Measurements from ENCODE around the gene MAP1LC3C.
A peak's percentile ranks its signal among the peaks of the same experiment; 100 is the strongest.

The MAP1LC3C gene

GRCh38 chr1:241999026-241999425 is at the start of gene MAP1LC3C:
Gene MAP1LC3C (minus strand): TSS chr1:241999098. CDS start chr1:241999008, 90 bp downstream.
- Histone ChIP-seq H3K4me3 (IDR thresholded peaks at IDR 0.05; ENCODE audit: insufficient read depth, low read depth, low read length) (no peak within 1 kb of the TSS), H3K4me2 (no peak within 1 kb of the TSS)
- TF ChIP-seq, protein P1, sequence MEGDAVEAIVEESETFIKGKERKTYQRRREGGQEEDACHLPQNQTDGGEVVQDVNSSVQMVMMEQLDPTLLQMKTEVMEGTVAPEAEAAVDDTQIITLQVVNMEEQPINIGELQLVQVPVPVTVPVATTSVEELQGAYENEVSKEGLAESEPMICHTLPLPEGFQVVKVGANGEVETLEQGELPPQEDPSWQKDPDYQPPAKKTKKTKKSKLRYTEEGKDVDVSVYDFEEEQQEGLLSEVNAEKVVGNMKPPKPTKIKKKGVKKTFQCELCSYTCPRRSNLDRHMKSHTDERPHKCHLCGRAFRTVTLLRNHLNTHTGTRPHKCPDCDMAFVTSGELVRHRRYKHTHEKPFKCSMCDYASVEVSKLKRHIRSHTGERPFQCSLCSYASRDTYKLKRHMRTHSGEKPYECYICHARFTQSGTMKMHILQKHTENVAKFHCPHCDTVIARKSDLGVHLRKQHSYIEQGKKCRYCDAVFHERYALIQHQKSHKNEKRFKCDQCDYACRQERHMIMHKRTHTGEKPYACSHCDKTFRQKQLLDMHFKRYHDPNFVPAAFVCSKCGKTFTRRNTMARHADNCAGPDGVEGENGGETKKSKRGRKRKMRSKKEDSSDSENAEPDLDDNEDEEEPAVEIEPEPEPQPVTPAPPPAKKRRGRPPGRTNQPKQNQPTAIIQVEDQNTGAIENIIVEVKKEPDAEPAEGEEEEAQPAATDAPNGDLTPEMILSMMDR (conservative IDR thresholded peaks at IDR 0.05; ENCODE audit: low read depth, low read length), result no peak

GRCh38 chr1:242043165-242043564 is 44.3 kb upstream of the MAP1LC3C start:
- Histone ChIP-seq H3K4me2 (no peak overlapping the region), H3K79me2 (ENCODE audit: insufficient read depth, low read depth) (no peaks in the 10 kb centered on the region), H4K20me1 (ENCODE audit: insufficient read depth) (no peaks in the 10 kb centered on the region), H3K9ac (no peak overlapping the region), H3K27ac (no peak overlapping the region), H2AFZ (ENCODE audit: low read depth) (no peak overlapping the region), H3K27me3 (ENCODE audit: insufficient read depth, low read depth) (no peaks in the 10 kb centered on the region; the same call in 1 of the 2 replicates), H3K4me3 (IDR thresholded peaks at IDR 0.05; ENCODE audit: insufficient read depth, low read depth, low read length) (no peak overlapping the region), H3K36me3 (ENCODE audit: insufficient read depth) (no peaks in the 10 kb centered on the region), H3K4me1 (ENCODE audit: low read depth, poor library complexity, severe bottlenecking) (no peaks in the 10 kb centered on the region)
- TF ChIP-seq, protein P1 (conservative IDR thresholded peaks at IDR 0.05; ENCODE audit: low read depth, low read length), result no peak

More at GRCh38 chr1:241999026-241999425, at the start of gene MAP1LC3C:
- no peaks in the 10 kb centered on the region for H4K20me1 ChIP-seq (ENCODE audit: insufficient read depth)
- H3K4me1 ChIP-seq (ENCODE audit: low read depth, poor library complexity, severe bottlenecking), result no peaks in the 10 kb centered on the region
- no peak within 1 kb of the TSS for H3K27ac ChIP-seq
- no peak within 1 kb of the TSS for H3K9ac ChIP-seq
- H3K36me3 ChIP-seq (ENCODE audit: insufficient read depth), result no peaks in the 10 kb centered on the region
- H3K27me3 ChIP-seq (ENCODE audit: insufficient read depth, low read depth), result no peaks in the 10 kb centered on the region
- H3K79me2 ChIP-seq (ENCODE audit: insufficient read depth, low read depth), result no peaks in the 10 kb centered on the region
- peak within 1 kb of the TSS; percentile 36; the same call in 1 of the 2 replicates for H2AFZ ChIP-seq (ENCODE audit: low read depth)

- no peak overlapping the region for H2AFZ ChIP-seq (ENCODE audit: low read depth)
- no peaks in the 10 kb centered on the region for H3K27me3 ChIP-seq (ENCODE audit: insufficient read depth, low read depth)
- H3K79me2 ChIP-seq (ENCODE audit: insufficient read depth, low read depth), result no peaks in the 10 kb centered on the region
- no peak overlapping the region for H3K9ac ChIP-seq
- H3K36me3 ChIP-seq (ENCODE audit: insufficient read depth), result no peaks in the 10 kb centered on the region
- H3K4me1 ChIP-seq (ENCODE audit: low read depth, poor library complexity, severe bottlenecking), result no peaks in the 10 kb centered on the region
- TF ChIP-seq, protein P1 (conservative IDR thresholded peaks at IDR 0.05; ENCODE audit: low read depth, low read length), result no peak
- no peak overlapping the region for H3K27ac ChIP-seq
- no peak overlapping the region for H3K4me2 ChIP-seq
- H4K20me1 ChIP-seq (ENCODE audit: insufficient read depth), result no peaks in the 10 kb centered on the region
- no peak overlapping the region for H3K4me3 ChIP-seq (IDR thresholded peaks at IDR 0.05; ENCODE audit: insufficient read depth, low read depth, low read length)
Measured at GRCh38 chr1:242034392-242034791, 35.5 kb upstream of the MAP1LC3C start.

DNA sequence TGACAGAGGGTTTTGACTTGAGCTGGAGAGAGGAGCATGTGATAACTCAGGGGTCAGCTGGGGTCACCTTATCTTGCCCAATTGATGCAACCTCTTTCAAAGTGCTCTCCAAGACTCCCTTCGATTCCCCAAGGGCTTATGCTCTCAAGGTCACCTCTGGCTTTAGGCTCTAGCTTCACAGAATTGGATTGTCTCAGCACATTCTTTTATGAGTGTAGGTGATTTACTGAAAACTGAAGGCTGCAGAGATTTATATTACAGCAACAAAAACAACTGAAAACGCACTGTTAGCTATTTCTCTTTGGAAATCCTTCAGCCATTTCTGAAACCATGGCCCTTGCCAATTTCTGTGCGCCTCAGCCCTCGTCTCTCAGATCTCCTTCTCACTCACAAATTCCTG is 34.5 kb upstream of the MAP1LC3C start:
- Histone ChIP-seq H3K4me1 (ENCODE audit: low read depth, poor library complexity, severe bottlenecking) (no peaks in the 10 kb centered on the region), H3K27ac (no peak overlapping the region), H3K79me2 (ENCODE audit: insufficient read depth, low read depth) (no peaks in the 10 kb centered on the region), H3K4me3 (IDR thresholded peaks at IDR 0.05; ENCODE audit: insufficient read depth, low read depth, low read length) (no peak overlapping the region), H4K20me1 (ENCODE audit: insufficient read depth) (no peaks in the 10 kb centered on the region), H3K9ac (no peak overlapping the region), H3K4me2 (no peak overlapping the region), H2AFZ (ENCODE audit: low read depth) (no peak overlapping the region), H3K36me3 (ENCODE audit: insufficient read depth) (no peaks in the 10 kb centered on the region), H3K27me3 (ENCODE audit: insufficient read depth, low read depth) (no peaks in the 10 kb centered on the region)
- TF ChIP-seq, protein P1 (conservative IDR thresholded peaks at IDR 0.05; ENCODE audit: low read depth, low read length), result no peak
